CD14-positive monocyte (primary cell): ENCODE measurements around the gene TMC7. TPM values are rescaled to one million over a fixed set of nuclear protein-coding genes. Genes with fewer than 3 reads are reported as not detected.

Experiments
- DNase-seq, 3 donors: peaks; one replicate each; pipeline ENCODE4 v3.0.0-alpha.2; 2011 to 2022
- H2AFZ ChIP-seq: 2 replicates; pipeline ENCODE4 v1.6.0; 2012; ENCODE audit warnings: mild to moderate bottlenecking, low read depth, low read length, inconsistent platforms; ENCODE audit not compliant: insufficient read depth, poor library complexity, severe bottlenecking
- H3K27ac ChIP-seq, 2 donors: 1 replicate in 1 of 2; 2 replicates in 1 of 2; pipeline ENCODE4 v1.5.1; 2012 to 2013; ENCODE audit warnings: low read length in 2 of 2, control low read depth in 1 of 2, inconsistent platforms in 1 of 2, low read depth in 1 of 2, mild to moderate bottlenecking in 1 of 2
- H3K27me3 ChIP-seq, 2 donors: one replicate each; pipeline versions ENCODE4 v1.6.0 to v1.6.1; 2011 to 2013; ENCODE audit warnings: low read length in 2 of 2; ENCODE audit not compliant: control insufficient read depth in 2 of 2, insufficient read depth in 2 of 2
- H3K36me3 ChIP-seq, 2 donors: replicated peaks in 1 of 2; 1 replicate in 1 of 2; 2 replicates in 1 of 2; pipeline versions ENCODE4 v1.5.1 to v1.6.1; 2012 to 2013; ENCODE audit warnings: low read length in 2 of 2, control low read depth in 1 of 2, inconsistent platforms in 1 of 2, mild to moderate bottlenecking in 1 of 2; ENCODE audit not compliant: insufficient read depth in 2 of 2, control insufficient read depth in 1 of 2
- H3K4me1 ChIP-seq, 2 donors: 1 replicate in 1 of 2; 2 replicates in 1 of 2; pipeline versions ENCODE4 v1.5.1 to v1.6.1; 2012 to 2013; ENCODE audit warnings: low read length in 2 of 2, control low read depth in 1 of 2, inconsistent platforms in 1 of 2, mild to moderate bottlenecking in 1 of 2, moderate library complexity in 1 of 2; ENCODE audit not compliant: insufficient read depth in 2 of 2, control insufficient read depth in 1 of 2
- H3K4me2 ChIP-seq: replicated peaks from 2 replicates; pipeline ENCODE3; 2012; ENCODE audit warnings: low read length, moderate library complexity, mild to moderate bottlenecking; ENCODE audit not compliant: poor library complexity, severe bottlenecking; ENCODE audit errors: extremely low read depth
- H3K4me3 ChIP-seq, 3 experiments: fragments of 200-600 bp in 1 of 3; sonication (generic) in 1 of 3; replicated peaks in 1 of 3; 1 replicate in 2 of 3; 2 replicates in 1 of 3; pipeline ENCODE4 v1.5.1; 2011 to 2013; ENCODE audit warnings: low read length in 3 of 3, mild to moderate bottlenecking in 3 of 3, control low read depth in 2 of 3, low read depth in 2 of 3, inconsistent platforms in 1 of 3, moderate library complexity in 1 of 3
- H3K79me2 ChIP-seq: 2 replicates; pipeline ENCODE4 v1.6.0; 2012; ENCODE audit warnings: mild to moderate bottlenecking, control low read depth, inconsistent platforms, low read length, moderate library complexity; ENCODE audit not compliant: insufficient read depth
- H3K9ac ChIP-seq: 2 replicates; pipeline ENCODE4 v1.6.0; 2017; ENCODE audit warnings: low read length, mild to moderate bottlenecking; ENCODE audit not compliant: insufficient read depth, poor library complexity, severe bottlenecking
- H3K9me3 ChIP-seq, 2 donors: replicated peaks in 1 of 2; 1 replicate in 1 of 2; 2 replicates in 1 of 2; pipeline versions ENCODE4 v1.5.1 to v1.6.1; 2012 to 2013; ENCODE audit warnings: low read length in 2 of 2, control low read depth in 1 of 2; ENCODE audit not compliant: control insufficient read depth in 1 of 2, insufficient read depth in 1 of 2
- H4K20me1 ChIP-seq: 2 replicates; pipeline ENCODE4 v1.6.0; 2012; ENCODE audit warnings: mild to moderate bottlenecking, low read length, control low read depth, moderate library complexity; ENCODE audit not compliant: insufficient read depth
- H3K27ac Mint-ChIP-seq, 7 donors: one replicate each; pipeline ENCODE4 v1.8.0; 2020; ENCODE audit warnings: mild to moderate bottlenecking in 7 of 7, mixed read lengths in 7 of 7, moderate library complexity in 6 of 7, inconsistent platforms in 2 of 7
- H3K27me3 Mint-ChIP-seq, 3 donors: one replicate each; pipeline ENCODE4 v1.8.0; 2021 to 2022; ENCODE audit warnings: low read depth in 3 of 3, mild to moderate bottlenecking in 3 of 3, mixed read lengths in 3 of 3, moderate library complexity in 3 of 3, inconsistent platforms in 1 of 3
- H3K36me3 Mint-ChIP-seq, 2 donors: one replicate each; pipeline ENCODE4 v1.8.0; 2020; ENCODE audit warnings: mixed read lengths in 2 of 2, inconsistent platforms in 1 of 2, mild to moderate bottlenecking in 1 of 2
- H3K4me1 Mint-ChIP-seq: one replicate; pipeline ENCODE4 v1.8.0; 2020; ENCODE audit warnings: mild to moderate bottlenecking, mixed read lengths
- H3K4me3 Mint-ChIP-seq, 2 donors: one replicate each; pipeline ENCODE4 v1.8.0; 2020; ENCODE audit warnings: mild to moderate bottlenecking in 2 of 2, mixed read lengths in 2 of 2, moderate library complexity in 1 of 2
- H3K9me3 Mint-ChIP-seq, 7 donors: one replicate each; pipeline ENCODE4 v1.8.0; 2020 to 2022; ENCODE audit warnings: mixed read lengths in 7 of 7, mild to moderate bottlenecking in 6 of 7, moderate library complexity in 6 of 7, inconsistent platforms in 2 of 7
- WGBS: methylation state at CpG from one replicate; pipeline ENCODE4 v1.1.5; 2013; ENCODE audit warnings: missing lambda C conversion rate; ENCODE audit not compliant: insufficient coverage; 5-methylcytosine and 5-hydroxymethylcytosine counted together
- intact Hi-C, 2 donors: fragments of 100-400 bp; cut with micrococcal nuclease; formaldehyde crosslinking; loops; one replicate each; pipeline versions ENCODE4 v1.15.0 to v1.15.1; 2023
- polyA plus RNA-seq, 3 donors: library from polyadenylated mRNA; depleted of rRNA in 1 of 3; unstranded in 2 of 3; stranded (reverse) in 1 of 3; fragments of 300-500 nt in 2 of 3; fragments of >200 nt in 1 of 3; fragmentation: Illumina TruSeq in 2 of 3; gene quantifications; 1 replicate in 2 of 3; 2 replicates in 1 of 3; pipeline ENCODE4 v1.2.3, GENCODE V29; 2012 to 2021
- TF ChIP-seq, protein P1 (sequence below): fragments of 200-600 bp; IDR thresholded peaks from one replicate; pipeline ENCODE4 v1.8.0; 2022; ENCODE audit warnings: antibody characterized with exemption, mild to moderate bottlenecking

The TMC7 gene
- polyA plus RNA-seq, 3 donors = not detected

- Histone ChIP-seq H3K27me3 (no peaks in the 10 kb centered on the region), H3K27ac (peak overlapping the region in 1 of 2 donors; percentile 54), H3K9me3 (no peaks in the 10 kb centered on the region), H3K9ac (no peak overlapping the region), H3K36me3 (no peaks in the 10 kb centered on the region), H2AFZ (no peak overlapping the region), H3K4me1 (peaks cover 38 to 40% of the 10 kb centered on the region in 2 donors), H3K4me3 (no peak overlapping the region), H3K79me2 (no peaks in the 10 kb centered on the region), H4K20me1 (no peaks in the 10 kb centered on the region), H3K4me2 (no peak overlapping the region)
- whole genome bisulfite sequencing = no CpG with 5 or more reads among the region's 2 CpGs
- no peak overlapping the region for H3K4me3 Mint-ChIP-seq
- H3K9me3 Mint-ChIP-seq = no peaks in the 10 kb centered on the region
- peaks cover 41% of the 10 kb centered on the region for H3K4me1 Mint-ChIP-seq
- intact Hi-C loops = no loop called here
- TF ChIP-seq, protein P1, sequence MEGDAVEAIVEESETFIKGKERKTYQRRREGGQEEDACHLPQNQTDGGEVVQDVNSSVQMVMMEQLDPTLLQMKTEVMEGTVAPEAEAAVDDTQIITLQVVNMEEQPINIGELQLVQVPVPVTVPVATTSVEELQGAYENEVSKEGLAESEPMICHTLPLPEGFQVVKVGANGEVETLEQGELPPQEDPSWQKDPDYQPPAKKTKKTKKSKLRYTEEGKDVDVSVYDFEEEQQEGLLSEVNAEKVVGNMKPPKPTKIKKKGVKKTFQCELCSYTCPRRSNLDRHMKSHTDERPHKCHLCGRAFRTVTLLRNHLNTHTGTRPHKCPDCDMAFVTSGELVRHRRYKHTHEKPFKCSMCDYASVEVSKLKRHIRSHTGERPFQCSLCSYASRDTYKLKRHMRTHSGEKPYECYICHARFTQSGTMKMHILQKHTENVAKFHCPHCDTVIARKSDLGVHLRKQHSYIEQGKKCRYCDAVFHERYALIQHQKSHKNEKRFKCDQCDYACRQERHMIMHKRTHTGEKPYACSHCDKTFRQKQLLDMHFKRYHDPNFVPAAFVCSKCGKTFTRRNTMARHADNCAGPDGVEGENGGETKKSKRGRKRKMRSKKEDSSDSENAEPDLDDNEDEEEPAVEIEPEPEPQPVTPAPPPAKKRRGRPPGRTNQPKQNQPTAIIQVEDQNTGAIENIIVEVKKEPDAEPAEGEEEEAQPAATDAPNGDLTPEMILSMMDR = no peak
- DNase-seq = no peak
- H3K27ac Mint-ChIP-seq = peak overlapping the region in 5 of 7 donors; percentile 26 to 78 (median 60)
- H3K36me3 Mint-ChIP-seq = no peaks in the 10 kb centered on the region
- H3K27me3 Mint-ChIP-seq = peaks cover 0 to 4% (median 2%) of the 10 kb centered on the region in 3 donors
Measured at GRCh38 chr16:19106625-19107020, 122.9 kb downstream of the TMC7 start.

DNA sequence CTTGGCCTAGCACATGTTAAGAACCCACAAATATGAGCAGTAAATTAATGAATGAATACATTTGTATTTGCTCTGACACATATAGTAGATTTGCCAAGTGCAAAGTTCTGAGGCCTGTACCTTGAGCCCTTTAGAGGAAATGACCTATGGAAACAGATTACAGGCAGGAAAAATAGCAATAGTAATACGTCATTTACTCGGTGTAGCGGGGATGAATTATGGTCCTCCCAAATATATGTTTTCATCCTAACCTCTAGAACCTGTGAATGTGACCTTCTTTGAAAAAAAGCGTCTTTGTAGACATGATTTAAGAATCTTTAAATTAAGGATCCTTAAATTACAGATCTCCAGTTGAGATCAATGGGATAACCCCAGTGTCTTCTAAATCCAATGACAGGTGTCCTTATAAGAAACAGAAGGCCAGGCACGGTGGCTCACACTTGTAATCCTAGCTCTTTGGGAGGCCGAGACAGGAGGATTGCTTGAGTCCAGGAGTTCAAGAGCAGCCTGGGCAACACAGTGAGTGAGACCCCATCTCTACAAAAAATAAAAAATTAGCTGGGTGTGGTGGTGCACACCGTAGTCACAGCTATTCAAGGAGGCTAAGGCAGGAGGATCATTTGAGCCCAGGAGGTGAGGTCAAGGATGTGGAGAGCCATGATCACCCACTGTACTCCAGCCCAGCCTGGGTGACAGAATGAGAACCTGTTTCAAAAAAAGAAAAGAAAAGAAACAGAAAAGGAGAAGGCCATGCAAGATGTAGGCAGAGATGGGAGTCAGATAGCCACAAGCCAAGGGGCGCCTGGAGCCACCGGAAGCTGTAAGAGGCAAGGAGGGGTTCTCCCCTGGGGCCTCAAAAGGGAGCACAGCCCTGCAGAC, 124.9 kb downstream of the TMC7 start:
- no peaks in the 10 kb centered on the region for H4K20me1 ChIP-seq
- Mint-ChIP-seq H3K27ac (peak overlapping the region in 6 of 7 donors; percentile 85 to 97 (median 89)), H3K36me3 (no peaks in the 10 kb centered on the region), H3K9me3 (no peaks in the 10 kb centered on the region), H3K4me3 (no peak overlapping the region), H3K27me3 (peaks cover 0 to 4% (median 4%) of the 10 kb centered on the region in 3 donors), H3K4me1 (peaks cover 56% of the 10 kb centered on the region)
- no peaks in the 10 kb centered on the region for H3K9me3 ChIP-seq
- H3K36me3 ChIP-seq = no peaks in the 10 kb centered on the region
- H3K4me3 ChIP-seq = no peak overlapping the region
- H3K9ac ChIP-seq = no peak overlapping the region
- no peaks in the 10 kb centered on the region for H3K27me3 ChIP-seq
- no peak overlapping the region for H3K4me2 ChIP-seq
- H3K27ac ChIP-seq = peak overlapping the region in 1 of 2 donors; percentile 19
- intact Hi-C loops = no loop called here
- H3K4me1 ChIP-seq = peaks cover 47 to 54% of the 10 kb centered on the region in 2 donors
- DNase-seq = no peak
- 46% methylated on average over 3 of the region's 9 CpGs for WGBS
- H2AFZ ChIP-seq = no peak overlapping the region
- H3K79me2 ChIP-seq = peaks cover 4% of the 10 kb centered on the region
- TF ChIP-seq, protein P1 = no peak
